Keratinocyte (primary cell): Measurements from ENCODE around the gene NEDD8. TPM values are rescaled to one million over a fixed set of nuclear protein-coding genes. Genes with fewer than 3 reads are reported as not detected.

Experiments
- DNase-seq: peaks from one replicate; pipeline ENCODE4 v3.0.0-alpha.2; 2011; ENCODE audit warnings: low read depth, missing footprints, low spot score
- FAIRE-seq: peaks from 2 replicates; lab custom pipeline; 2011; peaks lifted over from hg19 to GRCh38; lab: Jason Lieb, UNC
- H2AFZ ChIP-seq: 2 replicates; pipeline ENCODE4 v1.6.0; 2012; ENCODE audit warnings: low read length, control low read depth, inconsistent platforms; ENCODE audit not compliant: control insufficient read depth
- H3K27ac ChIP-seq: 2 replicates; pipeline ENCODE4 v1.5.1; 2011; ENCODE audit warnings: low read length; ENCODE audit not compliant: control insufficient read depth, insufficient read depth
- H3K27me3 ChIP-seq: 3 replicates; pipeline ENCODE4 v1.6.0; 2011; ENCODE audit warnings: low read length; ENCODE audit not compliant: control insufficient read depth, insufficient read depth; ENCODE audit errors: extremely low read depth
- H3K36me3 ChIP-seq, 2 experiments: 2 replicates in 1 of 2; 3 replicates in 1 of 2; pipeline ENCODE4 v1.5.1; 2011; ENCODE audit warnings: low read length in 2 of 2, mild to moderate bottlenecking in 1 of 2; ENCODE audit not compliant: control insufficient read depth in 2 of 2, insufficient read depth in 2 of 2; ENCODE audit errors: extremely low read depth in 1 of 2
- H3K4me1 ChIP-seq: 3 replicates; pipeline ENCODE4 v1.5.1; 2011; ENCODE audit warnings: low read length; ENCODE audit not compliant: control insufficient read depth, insufficient read depth; ENCODE audit errors: extremely low read depth
- H3K4me2 ChIP-seq: 3 replicates; pipeline ENCODE4 v1.6.0; 2011; ENCODE audit warnings: low read depth, low read length; ENCODE audit not compliant: control insufficient read depth, insufficient read depth; ENCODE audit errors: extremely low read depth
- H3K4me3 ChIP-seq, 3 experiments: fragments of 200-600 bp in 1 of 3; sonication (generic) in 1 of 3; 2 replicates in 2 of 3; 3 replicates in 1 of 3; pipeline ENCODE4 v1.5.1; 2011 to 2016; ENCODE audit warnings: low read length in 3 of 3, mild to moderate bottlenecking in 3 of 3, control low read depth in 2 of 3, inconsistent platforms in 1 of 3, low read depth in 1 of 3, mixed read lengths in 1 of 3, mixed run types in 1 of 3, moderate library complexity in 1 of 3; ENCODE audit not compliant: control insufficient read depth in 2 of 3, insufficient read depth in 2 of 3; ENCODE audit errors: extremely low read depth in 1 of 3
- H3K79me2 ChIP-seq: 2 replicates; pipeline ENCODE4 v1.6.0; 2012; ENCODE audit warnings: low read length; ENCODE audit not compliant: control insufficient read depth, insufficient read depth
- H3K9ac ChIP-seq: 3 replicates; pipeline ENCODE4 v1.6.0; 2011; ENCODE audit warnings: low read length; ENCODE audit not compliant: control insufficient read depth, insufficient read depth; ENCODE audit errors: extremely low read depth
- H3K9me1 ChIP-seq: 3 replicates; pipeline ENCODE4 v1.6.0; 2011; ENCODE audit warnings: low read length; ENCODE audit not compliant: control insufficient read depth, insufficient read depth; ENCODE audit errors: extremely low read depth
- H3K9me3 ChIP-seq: 2 replicates; pipeline ENCODE4 v1.5.1; 2012; ENCODE audit warnings: low read depth, low read length; ENCODE audit not compliant: control insufficient read depth
- H4K20me1 ChIP-seq: 3 replicates; pipeline ENCODE4 v1.6.0; 2011; ENCODE audit warnings: low read length; ENCODE audit not compliant: control insufficient read depth, insufficient read depth; ENCODE audit errors: extremely low read depth
- CTCF ChIP-seq, 3 experiments: IDR thresholded peaks in 1 of 3; conservative IDR thresholded peaks in 1 of 3; optimal IDR thresholded peaks in 1 of 3; 2 replicates in 2 of 3; 3 replicates in 1 of 3; pipeline versions ENCODE3 to v1.5.1; 2011; ENCODE audit warnings: low read length in 3 of 3, mild to moderate bottlenecking in 3 of 3, moderate library complexity in 2 of 3, control low read depth in 1 of 3, inconsistent platforms in 1 of 3; ENCODE audit not compliant: insufficient read depth in 2 of 3; ENCODE audit errors: extremely low read depth in 1 of 3
- EZH2 ChIP-seq: IDR thresholded peaks from one replicate; pipeline ENCODE4 v1.6.1; 2012; ENCODE audit warnings: inconsistent platforms, mild to moderate bottlenecking, low read length, moderate library complexity
- dilution Hi-C: fragments of 300-500 bp; cut with MboI; formaldehyde crosslinking; loops from one replicate; pipeline ENCODE4 v1.7.0; 2020; ENCODE audit warnings: low sequenced_read_pairs; ENCODE audit not compliant: extremely low pct_ligation_motif_present
- polyA plus RNA-seq, 5 experiments: library from polyadenylated mRNA; depleted of rRNA in 3 of 5; stranded (reverse) in 3 of 5; stranded (forward) in 1 of 5; unstranded in 1 of 5; fragments of >200 nt; gene quantifications; 1 replicate in 1 of 5; 2 replicates in 3 of 5; 3 replicates in 1 of 5; pipeline versions ENCODE4 v1.2.1 to v1.2.3, GENCODE V29; 2011 to 2012; ENCODE audit warnings: missing spikeins in 2 of 5, low read depth in 1 of 5, low replicate concordance in 1 of 5

Gene NEDD8
- polyA plus RNA-seq, 1 donor (not counting 4 experiments of a cell fraction or from before 2014, with no cell fraction given) = 509 TPM

GRCh38 chr14:24261256-24261968 lies 29.2 kb upstream of the NEDD8 start:
- H3K4me2 ChIP-seq = no peak overlapping the region
- no peak for FAIRE-seq

GRCh38 chr14:24260780-24261157 lies 28.6 kb upstream of the NEDD8 start:
- H3K9me3 ChIP-seq = no peaks in the 10 kb centered on the region
- no peak overlapping the region for H3K9ac ChIP-seq
- no peaks in the 10 kb centered on the region for H3K27me3 ChIP-seq
- no peaks in the 10 kb centered on the region for H3K79me2 ChIP-seq
- DNase-seq = no peak
- no peaks in the 10 kb centered on the region for H4K20me1 ChIP-seq
- no peak for FAIRE-seq
- dilution Hi-C loops = no loop called here
- H3K9me1 ChIP-seq = no peaks in the 10 kb centered on the region
- no peak overlapping the region for H2AFZ ChIP-seq
- H3K4me2 ChIP-seq = no peak overlapping the region
- TF ChIP-seq EZH2 (no peak), CTCF (optimal IDR thresholded peaks at IDR 0.05 in 1 of 3, IDR thresholded peaks at IDR 0.05 in 1 of 3, conservative IDR thresholded peaks at IDR 0.05 in 1 of 3; ENCODE audit: extremely low read depth in 1 of 3, insufficient read depth in 2 of 3, low read length in 3 of 3) (no peak)
- peaks cover 33% of the 10 kb centered on the region for H3K4me1 ChIP-seq
- no peak overlapping the region for H3K4me3 ChIP-seq
- H3K27ac ChIP-seq = no peak overlapping the region
- peaks cover 6 to 10% of the 10 kb centered on the region in 2 experiments for H3K36me3 ChIP-seq

More at GRCh38 chr14:24261256-24261968, 29.2 kb upstream of the NEDD8 start:
- no peak overlapping the region for H3K27ac ChIP-seq
- peaks cover 5 to 11% of the 10 kb centered on the region in 2 experiments for H3K36me3 ChIP-seq
- no peak overlapping the region for H2AFZ ChIP-seq
- dilution Hi-C loops = no loop called here
- H3K4me3 ChIP-seq = no peak overlapping the region
- no peak for DNase-seq
- TF ChIP-seq EZH2 (no peak), CTCF (optimal IDR thresholded peaks at IDR 0.05 in 1 of 3, IDR thresholded peaks at IDR 0.05 in 1 of 3, conservative IDR thresholded peaks at IDR 0.05 in 1 of 3; ENCODE audit: extremely low read depth in 1 of 3, insufficient read depth in 2 of 3, low read length in 3 of 3) (no peak)
- no peaks in the 10 kb centered on the region for H3K9me3 ChIP-seq
- H3K9ac ChIP-seq = no peak overlapping the region
- H3K27me3 ChIP-seq = no peaks in the 10 kb centered on the region
- peaks cover 33% of the 10 kb centered on the region for H3K4me1 ChIP-seq
- no peaks in the 10 kb centered on the region for H3K9me1 ChIP-seq
- H3K79me2 ChIP-seq = no peaks in the 10 kb centered on the region
- H4K20me1 ChIP-seq = no peaks in the 10 kb centered on the region
